C4-2B (cell line): Measurements from ENCODE around the gene PSD4.

ENCODE experiments used
- CTCF ChIP-seq: fragments of 450-650 bp; conservative IDR thresholded peaks from 2 replicates; pipeline ENCODE4 v1.5.1; 2017; ENCODE audit warnings: mild to moderate bottlenecking
- ZFX ChIP-seq: fragments of 450-650 bp; IDR thresholded peaks from 2 replicates; pipeline ENCODE4 v1.6.1; 2017

- no peak for TF ChIP-seq CTCF
- TF ChIP-seq ZFX, result no peak
These were observed 49.4 kb upstream of the PSD4 start for GRCh38 chr2:113124181-113124961.
